Measurements from ENCODE around the gene CLEC20A. TPM values are rescaled to one million over a fixed set of nuclear protein-coding genes. Genes with fewer than 3 reads are reported as not detected.

Gene CLEC20A
- total and polyA plus RNA-seq, 10 donors, result 0.57 to 3.6 (median 1.3) TPM; not detected in 2

GRCh38 chr1:178498896-178499675, 2.3 kb upstream of the CLEC20A start:
- H3K27ac ChIP-seq, result no peak overlapping the region
- no peak overlapping the region for H3K4me3 ChIP-seq
- no peak for DNase-seq
- H3K4me1 ChIP-seq, result peaks cover 0 to 11% (median 0%) of the 10 kb centered on the region in 6 donors
- H3K36me3 ChIP-seq, result no peaks in the 10 kb centered on the region
- TF ChIP-seq CTCF (IDR thresholded peaks at IDR 0.05 in 8 of 11, conservative IDR thresholded peaks at IDR 0.05 in 3 of 11) (no peak), POLR2A (IDR thresholded peaks at IDR 0.05) (no peak), POLR2AphosphoS5 (IDR thresholded peaks at IDR 0.05) (no peak)
- intact Hi-C loops (cut with DNase I; ENCODE audit: low total_unique reads), result no loop called here
- 88 to 93% (median 89%) methylated on average over 16 of the region's 16 CpGs for WGBS, 5 donors
- no peaks in the 10 kb centered on the region for H3K27me3 ChIP-seq (replicated peaks in 1 of 7)
- H3K9me3 ChIP-seq, result no peaks in the 10 kb centered on the region

GRCh38 chr1:178497903-178498478, 1.2 kb upstream of the CLEC20A start:
- Histone ChIP-seq H3K9me3 (no peaks in the 10 kb centered on the region), H3K36me3 (no peaks in the 10 kb centered on the region), H3K27me3 (replicated peaks in 1 of 7) (no peaks in the 10 kb centered on the region), H3K4me1 (peaks cover 0 to 11% (median 0%) of the 10 kb centered on the region in 6 donors), H3K4me3 (no peak overlapping the region), H3K27ac (no peak overlapping the region)
- DNase-seq, result no peak
- TF ChIP-seq POLR2AphosphoS5 (IDR thresholded peaks at IDR 0.05), result no peak
- TF ChIP-seq POLR2A (IDR thresholded peaks at IDR 0.05), result no peak
- TF ChIP-seq CTCF (IDR thresholded peaks at IDR 0.05 in 8 of 11, conservative IDR thresholded peaks at IDR 0.05 in 3 of 11), result no peak
- intact Hi-C loops (cut with DNase I; ENCODE audit: low total_unique reads), result no loop called here
- WGBS, 5 donors, result 86 to 93% (median 89%) methylated on average over 7 of the region's 7 CpGs

GRCh38 chr1:178495741-178496409, 889 bp downstream of the CLEC20A start:
- Histone ChIP-seq H3K9me3 (no peaks in the 10 kb centered on the region), H3K4me3 (no peak overlapping the region), H3K27me3 (replicated peaks in 1 of 7) (no peaks in the 10 kb centered on the region), H3K27ac (no peak overlapping the region), H3K4me1 (peaks cover 0 to 11% (median 0%) of the 10 kb centered on the region in 6 donors), H3K36me3 (no peaks in the 10 kb centered on the region)
- intact Hi-C loops (cut with DNase I; ENCODE audit: low total_unique reads), result no loop called here
- no peak for DNase-seq
- 73 to 90% (median 86%) methylated on average over 15 to 16 of the region's 16 CpGs for WGBS, 5 donors
- TF ChIP-seq POLR2AphosphoS5 (IDR thresholded peaks at IDR 0.05) (no peak), CTCF (IDR thresholded peaks at IDR 0.05 in 8 of 11, conservative IDR thresholded peaks at IDR 0.05 in 3 of 11) (no peak), POLR2A (IDR thresholded peaks at IDR 0.05) (no peak)

- Histone ChIP-seq H3K36me3 (no peaks in the 10 kb centered on the region), H3K4me1 (peaks cover 0 to 4% (median 0%) of the 10 kb centered on the region in 6 donors), H3K27ac (no peak overlapping the region), H3K9me3 (no peaks in the 10 kb centered on the region), H3K27me3 (replicated peaks in 1 of 7) (no peaks in the 10 kb centered on the region), H3K4me3 (no peak overlapping the region)
- no peak for TF ChIP-seq POLR2A (IDR thresholded peaks at IDR 0.05)
- TF ChIP-seq POLR2AphosphoS5 (IDR thresholded peaks at IDR 0.05), result no peak
- TF ChIP-seq CTCF (IDR thresholded peaks at IDR 0.05 in 8 of 11, conservative IDR thresholded peaks at IDR 0.05 in 3 of 11), result no peak
- DNase-seq, result no peak
- 90 to 100% (median 100%) methylated on average over 1 of the region's 1 CpG for WGBS, 5 donors
- intact Hi-C loops (cut with DNase I; ENCODE audit: low total_unique reads), result no loop called here
These were observed 1.6 kb downstream of the CLEC20A start for GRCh38 chr1:178495158-178495557.

Measured in spleen (tissue), 11 donors.